GM23338 (cell line): Measurements from ENCODE around the gene CASP5. TPM values are rescaled to one million over a fixed set of nuclear protein-coding genes. Genes with fewer than 3 reads are reported as not detected.

Experiments used
- ATAC-seq: fragments of 200-7000 bp; cut with Tn5 transposase; 3 replicates; pipeline ENCODE4 v1.9.1; 2020
- DNase-seq: peaks from one replicate; pipeline ENCODE4 v3.0.0-alpha.2; 2015; ENCODE audit warnings: low spot score
- H2AFZ ChIP-seq: fragments of 200-600 bp; sonication (generic); 2 replicates; pipeline ENCODE4 v1.8.0; 2016; ENCODE audit warnings: antibody characterized with exemption, mild to moderate bottlenecking, moderate library complexity
- H3F3A ChIP-seq: fragments of 200-600 bp; sonication (generic); replicated peaks from 2 replicates; pipeline ENCODE4 v1.8.0; 2017; ENCODE audit warnings: antibody characterized with exemption, mixed run types, low read depth
- H3K27ac ChIP-seq: fragments of 200-600 bp; sonication (generic); 2 replicates; pipeline ENCODE4 v1.6.1; 2016; ENCODE audit warnings: low read depth
- H3K27me3 ChIP-seq: fragments of 200-600 bp; sonication (generic); 2 replicates; pipeline ENCODE4 v1.8.0; 2016; ENCODE audit warnings: mild to moderate bottlenecking, mixed run types, moderate library complexity; ENCODE audit not compliant: insufficient read depth
- H3K36me3 ChIP-seq: fragments of 200-600 bp; sonication (generic); 2 replicates; pipeline ENCODE4 v1.8.0; 2016; ENCODE audit warnings: mild to moderate bottlenecking; ENCODE audit not compliant: insufficient read depth
- H3K4me1 ChIP-seq: fragments of 200-600 bp; sonication (generic); 2 replicates; pipeline ENCODE4 v1.8.0; 2016; ENCODE audit warnings: mild to moderate bottlenecking, moderate library complexity; ENCODE audit not compliant: insufficient read depth
- H3K4me2 ChIP-seq: fragments of 200-600 bp; sonication (generic); 2 replicates; pipeline ENCODE4 v1.7.1; 2017; ENCODE audit warnings: mixed run types
- H3K4me3 ChIP-seq: fragments of 200-600 bp; sonication (generic); 2 replicates; pipeline ENCODE4 v1.6.1; 2016; ENCODE audit warnings: mixed run types
- H3K79me2 ChIP-seq: fragments of 200-600 bp; sonication (generic); replicated peaks from 2 replicates; pipeline ENCODE4 v1.8.0; 2017; ENCODE audit warnings: mild to moderate bottlenecking; ENCODE audit not compliant: insufficient read depth
- H3K9me2 ChIP-seq: fragments of 200-600 bp; sonication (generic); 2 replicates; pipeline ENCODE4 v1.8.0; 2017; ENCODE audit not compliant: insufficient read depth
- H4K20me1 ChIP-seq: fragments of 200-600 bp; sonication (generic); replicated peaks from 2 replicates; pipeline ENCODE4 v1.8.0; 2017; ENCODE audit warnings: mild to moderate bottlenecking; ENCODE audit not compliant: insufficient read depth
- H3K27ac Mint-ChIP-seq: 2 replicates; pipeline ENCODE4 v1.8.0; 2020; ENCODE audit warnings: inconsistent platforms, mild to moderate bottlenecking, moderate library complexity, mixed read lengths
- H3K27me3 Mint-ChIP-seq: 3 replicates; pipeline ENCODE4 v1.8.0; 2022; ENCODE audit warnings: low read depth, mild to moderate bottlenecking, moderate library complexity, mixed read lengths, inconsistent platforms; ENCODE audit not compliant: insufficient read depth, poor library complexity
- H3K36me3 Mint-ChIP-seq: 3 replicates; pipeline ENCODE4 v1.8.0; 2021; ENCODE audit warnings: low read depth, mild to moderate bottlenecking, inconsistent platforms, moderate library complexity, mixed read lengths
- H3K4me1 Mint-ChIP-seq: 3 replicates; pipeline ENCODE4 v1.8.0; 2020; ENCODE audit warnings: mild to moderate bottlenecking, inconsistent platforms, mixed read lengths
- H3K4me3 Mint-ChIP-seq: 3 replicates; pipeline ENCODE4 v1.8.0; 2021; ENCODE audit warnings: moderate library complexity, mild to moderate bottlenecking, inconsistent platforms, mixed read lengths
- H3K9me3 Mint-ChIP-seq: 3 replicates; pipeline ENCODE4 v1.8.0; 2020; ENCODE audit warnings: moderate library complexity, mild to moderate bottlenecking, inconsistent platforms, mixed read lengths
- CREB1 ChIP-seq: fragments of 250-450 bp; sonication (Bioruptor Pico); IDR thresholded peaks from 2 replicates; pipeline ENCODE4 v1.5.0; 2020; ENCODE audit warnings: low read depth, mild to moderate bottlenecking, moderate library complexity
- CTCF ChIP-seq, 2 experiments: fragments of 200-600 bp in 1 of 2; sonication (generic) in 1 of 2; conservative IDR thresholded peaks; 2 replicates each; pipeline versions ENCODE4 v1.5.1 to v1.6.1; 2016 to 2017; ENCODE audit warnings: antibody characterized with exemption in 2 of 2, low read depth in 2 of 2, mild to moderate bottlenecking in 2 of 2, moderate library complexity in 1 of 2
- ETS1 ChIP-seq: IDR thresholded peaks from 2 replicates; pipeline ENCODE4 v1.6.1; 2016; ENCODE audit warnings: antibody characterized with exemption
- EZH2 ChIP-seq: fragments of 200-600 bp; sonication (generic); IDR thresholded peaks from one replicate; pipeline ENCODE4 v1.8.0; 2017; ENCODE audit warnings: antibody characterized with exemption, mild to moderate bottlenecking, low read depth; ENCODE audit not compliant: unreplicated experiment
- EZH2phosphoT487 ChIP-seq: fragments of 200-600 bp; sonication (generic); IDR thresholded peaks from one replicate; pipeline ENCODE4 v1.8.1; 2018; ENCODE audit warnings: antibody characterized with exemption; ENCODE audit not compliant: unreplicated experiment
- JUNB ChIP-seq: IDR thresholded peaks from one replicate; pipeline ENCODE4 v1.6.1; 2016; ENCODE audit warnings: antibody characterized with exemption; ENCODE audit not compliant: unreplicated experiment
- NANOG ChIP-seq: IDR thresholded peaks from 2 replicates; pipeline ENCODE4 v1.6.1; 2016; ENCODE audit warnings: antibody characterized with exemption, borderline replicate concordance
- POLR2AphosphoS5 ChIP-seq: IDR thresholded peaks from 2 replicates; pipeline ENCODE4 v1.6.1; 2016; ENCODE audit warnings: antibody characterized with exemption, low read depth
- STAT1 ChIP-seq: IDR thresholded peaks from one replicate; pipeline ENCODE4 v1.6.1; 2016; ENCODE audit warnings: antibody characterized with exemption; ENCODE audit not compliant: unreplicated experiment
- ZNF331 ChIP-seq: fragments of 250-450 bp; sonication (Bioruptor Pico); IDR thresholded peaks from 2 replicates; pipeline ENCODE4 v1.5.0; 2020; ENCODE audit warnings: low read depth, mild to moderate bottlenecking, moderate library complexity
- polyA plus RNA-seq: library from polyadenylated mRNA; unstranded; fragments of >200 nt; fragmentation: Nextera tagmentation; extraction: Ambion mirVana; gene quantifications from 2 replicates; pipeline ENCODE4 v1.2.1, GENCODE V29; 2016
- total RNA-seq: library from RNA; depleted of rRNA; stranded (reverse); fragments of >200 nt; shearing (Covaris generic); gene quantifications from 2 replicates; pipeline ENCODE4 v1.2.3, GENCODE V29; 2014
- TF ChIP-seq, protein P1 (sequence below): fragments of 250-450 bp; sonication (Bioruptor Pico); IDR thresholded peaks from 2 replicates; pipeline ENCODE4 v1.5.0; 2020; ENCODE audit warnings: mild to moderate bottlenecking, moderate library complexity

Gene CASP5
- total and polyA plus RNA-seq, 2 experiments from 2014 or later = not detected

DNA sequence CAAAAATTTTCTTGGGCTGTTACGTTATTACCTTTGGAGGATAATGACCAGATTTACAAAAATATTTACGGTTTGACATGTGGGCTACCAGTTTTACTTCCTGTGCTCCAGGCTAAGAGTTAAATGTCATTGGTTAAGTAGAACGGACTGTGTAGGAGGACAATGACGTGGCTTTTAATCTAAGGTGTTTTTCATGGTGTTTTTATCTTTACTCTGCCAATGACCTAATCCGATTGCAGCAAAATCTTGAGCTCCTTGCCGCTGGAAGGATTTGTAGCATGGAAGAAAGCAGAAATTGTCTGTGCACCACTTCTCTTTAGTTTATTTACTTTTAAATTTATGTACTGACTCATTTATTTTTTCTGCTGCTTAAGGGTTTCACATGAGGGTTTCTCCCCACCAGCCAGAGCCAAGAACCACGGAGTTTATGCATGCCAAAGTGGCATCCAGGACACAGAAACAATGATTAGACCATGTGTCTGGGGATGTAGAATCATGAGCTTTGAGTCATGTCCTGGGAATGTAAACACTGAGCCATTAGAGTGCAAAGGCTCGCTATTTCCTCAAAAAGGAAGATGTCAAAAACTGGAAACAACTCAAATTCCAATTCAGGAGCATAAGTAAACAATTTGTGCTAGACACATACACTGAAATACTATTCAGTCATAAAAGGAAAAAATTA lies 24.1 kb upstream of the CASP5 start (continued):
- TF ChIP-seq CTCF (conservative IDR thresholded peaks at IDR 0.05; ENCODE audit: low read depth in 2 of 2) = no peak
- TF ChIP-seq, protein P1, sequence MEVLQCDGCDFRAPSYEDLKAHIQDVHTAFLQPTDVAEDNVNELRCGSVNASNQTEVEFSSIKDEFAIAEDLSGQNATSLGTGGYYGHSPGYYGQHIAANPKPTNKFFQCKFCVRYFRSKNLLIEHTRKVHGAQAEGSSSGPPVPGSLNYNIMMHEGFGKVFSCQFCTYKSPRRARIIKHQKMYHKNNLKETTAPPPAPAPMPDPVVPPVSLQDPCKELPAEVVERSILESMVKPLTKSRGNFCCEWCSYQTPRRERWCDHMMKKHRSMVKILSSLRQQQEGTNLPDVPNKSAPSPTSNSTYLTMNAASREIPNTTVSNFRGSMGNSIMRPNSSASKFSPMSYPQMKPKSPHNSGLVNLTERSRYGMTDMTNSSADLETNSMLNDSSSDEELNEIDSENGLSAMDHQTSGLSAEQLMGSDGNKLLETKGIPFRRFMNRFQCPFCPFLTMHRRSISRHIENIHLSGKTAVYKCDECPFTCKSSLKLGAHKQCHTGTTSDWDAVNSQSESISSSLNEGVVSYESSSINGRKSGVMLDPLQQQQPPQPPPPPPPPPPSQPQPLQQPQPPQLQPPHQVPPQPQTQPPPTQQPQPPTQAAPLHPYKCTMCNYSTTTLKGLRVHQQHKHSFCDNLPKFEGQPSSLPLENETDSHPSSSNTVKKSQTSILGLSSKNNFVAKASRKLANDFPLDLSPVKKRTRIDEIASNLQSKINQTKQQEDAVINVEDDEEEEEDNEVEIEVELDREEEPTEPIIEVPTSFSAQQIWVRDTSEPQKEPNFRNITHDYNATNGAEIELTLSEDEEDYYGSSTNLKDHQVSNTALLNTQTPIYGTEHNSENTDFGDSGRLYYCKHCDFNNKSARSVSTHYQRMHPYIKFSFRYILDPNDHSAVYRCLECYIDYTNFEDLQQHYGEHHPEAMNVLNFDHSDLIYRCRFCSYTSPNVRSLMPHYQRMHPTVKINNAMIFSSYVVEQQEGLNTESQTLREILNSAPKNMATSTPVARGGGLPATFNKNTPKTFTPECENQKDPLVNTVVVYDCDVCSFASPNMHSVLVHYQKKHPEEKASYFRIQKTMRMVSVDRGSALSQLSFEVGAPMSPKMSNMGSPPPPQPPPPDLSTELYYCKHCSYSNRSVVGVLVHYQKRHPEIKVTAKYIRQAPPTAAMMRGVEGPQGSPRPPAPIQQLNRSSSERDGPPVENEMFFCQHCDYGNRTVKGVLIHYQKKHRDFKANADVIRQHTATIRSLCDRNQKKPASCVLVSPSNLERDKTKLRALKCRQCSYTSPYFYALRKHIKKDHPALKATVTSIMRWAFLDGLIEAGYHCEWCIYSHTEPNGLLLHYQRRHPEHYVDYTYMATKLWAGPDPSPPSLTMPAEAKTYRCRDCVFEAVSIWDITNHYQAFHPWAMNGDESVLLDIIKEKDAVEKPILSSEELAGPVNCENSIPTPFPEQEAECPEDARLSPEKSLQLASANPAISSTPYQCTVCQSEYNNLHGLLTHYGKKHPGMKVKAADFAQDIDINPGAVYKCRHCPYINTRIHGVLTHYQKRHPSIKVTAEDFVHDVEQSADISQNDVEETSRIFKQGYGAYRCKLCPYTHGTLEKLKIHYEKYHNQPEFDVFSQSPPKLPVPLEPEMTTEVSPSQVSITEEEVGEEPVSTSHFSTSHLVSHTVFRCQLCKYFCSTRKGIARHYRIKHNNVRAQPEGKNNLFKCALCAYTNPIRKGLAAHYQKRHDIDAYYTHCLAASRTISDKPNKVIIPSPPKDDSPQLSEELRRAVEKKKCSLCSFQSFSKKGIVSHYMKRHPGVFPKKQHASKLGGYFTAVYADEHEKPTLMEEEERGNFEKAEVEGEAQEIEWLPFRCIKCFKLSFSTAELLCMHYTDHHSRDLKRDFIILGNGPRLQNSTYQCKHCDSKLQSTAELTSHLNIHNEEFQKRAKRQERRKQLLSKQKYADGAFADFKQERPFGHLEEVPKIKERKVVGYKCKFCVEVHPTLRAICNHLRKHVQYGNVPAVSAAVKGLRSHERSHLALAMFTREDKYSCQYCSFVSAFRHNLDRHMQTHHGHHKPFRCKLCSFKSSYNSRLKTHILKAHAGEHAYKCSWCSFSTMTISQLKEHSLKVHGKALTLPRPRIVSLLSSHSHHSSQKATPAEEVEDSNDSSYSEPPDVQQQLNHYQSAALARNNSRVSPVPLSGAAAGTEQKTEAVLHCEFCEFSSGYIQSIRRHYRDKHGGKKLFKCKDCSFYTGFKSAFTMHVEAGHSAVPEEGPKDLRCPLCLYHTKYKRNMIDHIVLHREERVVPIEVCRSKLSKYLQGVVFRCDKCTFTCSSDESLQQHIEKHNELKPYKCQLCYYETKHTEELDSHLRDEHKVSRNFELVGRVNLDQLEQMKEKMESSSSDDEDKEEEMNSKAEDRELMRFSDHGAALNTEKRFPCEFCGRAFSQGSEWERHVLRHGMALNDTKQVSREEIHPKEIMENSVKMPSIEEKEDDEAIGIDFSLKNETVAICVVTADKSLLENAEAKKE (CRISPR knock-in tag) = no peak

DNA sequence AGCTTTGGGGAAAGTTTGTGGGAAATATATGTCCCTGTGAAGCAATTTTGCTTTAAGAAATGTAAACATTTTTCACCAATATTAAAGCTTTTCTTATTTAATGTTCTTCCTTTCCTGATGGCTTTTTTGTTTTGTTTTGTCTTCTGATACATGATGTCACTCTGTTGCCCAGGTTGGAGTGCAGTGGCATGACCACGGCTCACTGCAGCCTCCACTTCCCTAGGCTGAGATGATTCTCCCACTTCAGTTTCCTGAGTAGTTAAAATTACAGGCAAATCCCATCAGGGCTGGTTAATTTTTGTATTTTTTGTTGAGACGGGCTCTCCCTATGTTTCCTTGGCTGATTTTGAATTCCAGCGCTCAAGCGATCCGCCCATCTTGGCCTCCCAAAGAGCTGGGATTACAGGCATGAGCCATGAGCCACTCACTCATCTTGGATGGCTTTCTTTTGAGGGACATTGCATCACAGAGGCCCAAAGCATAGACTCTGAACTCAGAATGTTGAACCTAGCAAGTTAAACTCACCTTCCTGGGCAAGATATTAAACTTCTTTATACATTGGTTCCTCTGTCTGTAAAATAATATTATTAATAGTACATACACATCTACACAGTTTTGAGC lies 22.8 kb upstream of the CASP5 start:
- Histone ChIP-seq H4K20me1 (no peaks in the 10 kb centered on the region), H3K79me2 (no peaks in the 10 kb centered on the region), H3K4me2 (no peak overlapping the region), H2AFZ (peak overlapping the region; percentile 72; the same call in 1 of the 2 replicates), H3K36me3 (no peaks in the 10 kb centered on the region), H3K4me3 (no peak overlapping the region), H3F3A (no peaks in the 10 kb centered on the region), H3K27me3 (no peaks in the 10 kb centered on the region), H3K9me2 (0 out of 2 replicates have a peak, but pooled peaks cover 5% of the 10 kb centered on the region), H3K4me1 (no peaks in the 10 kb centered on the region; the same call in 1 of the 2 replicates), H3K27ac (no peak overlapping the region)
- H3K4me3 Mint-ChIP-seq = no peak overlapping the region
- ATAC-seq = no peak
- no peaks in the 10 kb centered on the region for H3K36me3 Mint-ChIP-seq
- no peaks in the 10 kb centered on the region for H3K27me3 Mint-ChIP-seq
- no peaks in the 10 kb centered on the region for H3K4me1 Mint-ChIP-seq
- no peak overlapping the region for H3K27ac Mint-ChIP-seq
- H3K9me3 Mint-ChIP-seq = no peaks in the 10 kb centered on the region
- no peak for DNase-seq
- no peak for TF ChIP-seq ZNF331 (CRISPR knock-in tag)
- TF ChIP-seq NANOG = no peak
- TF ChIP-seq POLR2AphosphoS5 = no peak
- TF ChIP-seq ETS1 = no peak
- no peak for TF ChIP-seq STAT1
- no peak for TF ChIP-seq EZH2phosphoT487
- no peak for TF ChIP-seq CTCF (conservative IDR thresholded peaks at IDR 0.05; ENCODE audit: low read depth in 2 of 2)
- TF ChIP-seq EZH2 = no peak
- no peak for TF ChIP-seq JUNB
- no peak for TF ChIP-seq CREB1 (CRISPR knock-in tag)
